ENCODE data around the gene GPA33.

DNA sequence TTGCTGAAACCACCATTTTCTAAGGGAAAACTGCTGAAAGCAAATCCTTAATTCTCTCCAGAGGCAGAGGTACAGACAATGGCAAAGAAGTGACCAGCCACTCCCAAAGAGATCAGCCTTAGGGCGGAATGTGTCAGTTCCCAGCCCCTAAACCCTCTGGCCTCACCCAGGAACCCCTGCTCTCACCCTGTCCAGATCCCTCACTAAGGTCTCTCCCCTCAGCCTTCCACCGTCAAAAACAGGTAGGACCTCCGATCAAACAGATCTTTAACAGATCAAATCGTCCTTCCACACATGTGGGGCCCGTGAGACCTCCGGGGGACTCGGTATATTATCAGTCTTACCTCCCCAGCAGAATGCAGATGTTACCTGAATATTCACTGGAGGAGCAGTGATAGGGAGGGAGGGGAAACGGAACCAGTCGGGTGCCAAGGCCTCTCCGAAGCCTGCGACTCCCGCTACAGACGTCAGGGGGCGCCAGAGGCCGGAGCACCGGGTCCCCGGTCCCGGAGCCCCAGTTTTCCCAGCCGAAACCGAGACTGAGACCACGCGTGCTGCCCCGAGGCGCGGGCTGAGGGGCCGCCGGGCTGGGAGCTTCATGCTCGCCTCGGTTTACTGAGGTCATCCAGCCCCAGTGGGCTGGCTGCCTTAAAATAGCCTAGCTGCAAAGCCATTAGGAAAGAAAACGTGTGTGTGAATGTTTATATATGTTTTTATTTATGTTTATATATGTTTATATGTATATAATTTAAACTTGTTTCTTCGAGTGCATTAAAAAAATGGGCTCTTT, 23.6 kb downstream of the GPA33 start:
- TF ChIP-seq EZH2 (IDR thresholded peaks at IDR 0.05) (no peak), POLR2AphosphoS5 (IDR thresholded peaks at IDR 0.05; ENCODE audit: borderline replicate concordance, low read depth, low read length) (no peak), FOXP2 (optimal IDR thresholded peaks at IDR 0.05; ENCODE audit: control extremely low read depth, extremely low read length, insufficient read depth) (no peak)
